Mesothelial cell of epicardium (in vitro differentiated cells): Measurements from ENCODE around the gene SLC2A11. TPM values are rescaled to one million over a fixed set of nuclear protein-coding genes. Genes with fewer than 3 reads are reported as not detected.

ENCODE experiments used
- DNase-seq, 2 experiments: peaks; one replicate each; pipeline ENCODE4 v3.0.0; 2021; ENCODE audit warnings: low spot score in 2 of 2; ENCODE audit not compliant: unreplicated experiment in 2 of 2
- H3K27ac Mint-ChIP-seq: 2 replicates; pipeline ENCODE4 v1.8.0; 2021; ENCODE audit warnings: mixed read lengths
- H3K27me3 Mint-ChIP-seq: 2 replicates; pipeline ENCODE4 v1.8.0; 2021; ENCODE audit warnings: low read depth, mixed read lengths
- H3K36me3 Mint-ChIP-seq: 2 replicates; pipeline ENCODE4 v1.8.0; 2021; ENCODE audit warnings: mixed read lengths
- H3K4me1 Mint-ChIP-seq: 2 replicates; pipeline ENCODE4 v1.8.0; 2021; ENCODE audit warnings: mixed read lengths
- H3K4me3 Mint-ChIP-seq: 2 replicates; pipeline ENCODE4 v1.8.0; 2021; ENCODE audit warnings: mild to moderate bottlenecking, moderate library complexity, mixed read lengths
- H3K9me3 Mint-ChIP-seq: 2 replicates; pipeline ENCODE4 v1.8.0; 2021; ENCODE audit warnings: mixed read lengths
- total RNA-seq: library from RNA; stranded (reverse); gene quantifications from 3 replicates; pipeline ENCODE4 v1.2.1, GENCODE V29; 2021
- TF ChIP-seq, protein P1 (sequence below): fragments of 200-600 bp; sonication (generic); IDR thresholded peaks from one replicate; pipeline ENCODE4 v1.5.0; 2021; ENCODE audit warnings: antibody characterized with exemption; ENCODE audit not compliant: unreplicated experiment

SLC2A11 gene
- total RNA-seq, 1 donor from 2014 or later: 112 TPM

- peaks cover 72% of the 10 kb centered on the region for H3K4me1 Mint-ChIP-seq
- TF ChIP-seq, protein P1, sequence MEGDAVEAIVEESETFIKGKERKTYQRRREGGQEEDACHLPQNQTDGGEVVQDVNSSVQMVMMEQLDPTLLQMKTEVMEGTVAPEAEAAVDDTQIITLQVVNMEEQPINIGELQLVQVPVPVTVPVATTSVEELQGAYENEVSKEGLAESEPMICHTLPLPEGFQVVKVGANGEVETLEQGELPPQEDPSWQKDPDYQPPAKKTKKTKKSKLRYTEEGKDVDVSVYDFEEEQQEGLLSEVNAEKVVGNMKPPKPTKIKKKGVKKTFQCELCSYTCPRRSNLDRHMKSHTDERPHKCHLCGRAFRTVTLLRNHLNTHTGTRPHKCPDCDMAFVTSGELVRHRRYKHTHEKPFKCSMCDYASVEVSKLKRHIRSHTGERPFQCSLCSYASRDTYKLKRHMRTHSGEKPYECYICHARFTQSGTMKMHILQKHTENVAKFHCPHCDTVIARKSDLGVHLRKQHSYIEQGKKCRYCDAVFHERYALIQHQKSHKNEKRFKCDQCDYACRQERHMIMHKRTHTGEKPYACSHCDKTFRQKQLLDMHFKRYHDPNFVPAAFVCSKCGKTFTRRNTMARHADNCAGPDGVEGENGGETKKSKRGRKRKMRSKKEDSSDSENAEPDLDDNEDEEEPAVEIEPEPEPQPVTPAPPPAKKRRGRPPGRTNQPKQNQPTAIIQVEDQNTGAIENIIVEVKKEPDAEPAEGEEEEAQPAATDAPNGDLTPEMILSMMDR: no peak
- no peaks in the 10 kb centered on the region for H3K36me3 Mint-ChIP-seq
- H3K4me3 Mint-ChIP-seq: peak overlapping the region; percentile 8
- H3K9me3 Mint-ChIP-seq: no peaks in the 10 kb centered on the region
- H3K27ac Mint-ChIP-seq: peak overlapping the region; percentile 87
- peak in 1 of 2 experiments; percentile 58 for DNase-seq
- peaks cover 2% of the 10 kb centered on the region for H3K27me3 Mint-ChIP-seq
Measured at GRCh38 chr22:23841736-23842445, 15.8 kb upstream of the SLC2A11 start.

DNA sequence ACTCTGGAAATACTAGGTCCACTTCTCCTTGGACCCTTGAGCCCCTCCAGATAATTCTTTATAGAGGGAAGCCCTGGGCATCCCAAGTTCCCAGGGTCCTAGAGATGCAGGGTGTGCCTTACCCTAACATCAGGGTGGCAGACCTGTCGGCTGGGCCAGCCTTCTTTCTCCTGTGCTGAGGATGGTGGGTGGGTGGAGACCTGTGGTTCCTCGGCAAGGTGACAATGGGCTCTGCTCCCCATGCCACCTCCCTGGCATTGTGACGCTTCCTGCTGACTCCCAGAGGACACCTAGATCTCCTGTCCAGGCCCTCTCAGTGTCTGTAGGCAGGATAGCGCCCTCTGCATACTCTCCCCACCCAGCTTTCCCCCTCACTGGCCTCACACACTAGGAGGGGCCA lies 15.1 kb upstream of the SLC2A11 start:
- H3K9me3 Mint-ChIP-seq: no peaks in the 10 kb centered on the region
- H3K27me3 Mint-ChIP-seq: peaks cover 2% of the 10 kb centered on the region
- peak overlapping the region; percentile 87 for H3K27ac Mint-ChIP-seq
- H3K4me3 Mint-ChIP-seq: no peak overlapping the region
- TF ChIP-seq, protein P1: no peak
- H3K36me3 Mint-ChIP-seq: no peaks in the 10 kb centered on the region
- DNase-seq: no peak
- peaks cover 68% of the 10 kb centered on the region for H3K4me1 Mint-ChIP-seq

DNA sequence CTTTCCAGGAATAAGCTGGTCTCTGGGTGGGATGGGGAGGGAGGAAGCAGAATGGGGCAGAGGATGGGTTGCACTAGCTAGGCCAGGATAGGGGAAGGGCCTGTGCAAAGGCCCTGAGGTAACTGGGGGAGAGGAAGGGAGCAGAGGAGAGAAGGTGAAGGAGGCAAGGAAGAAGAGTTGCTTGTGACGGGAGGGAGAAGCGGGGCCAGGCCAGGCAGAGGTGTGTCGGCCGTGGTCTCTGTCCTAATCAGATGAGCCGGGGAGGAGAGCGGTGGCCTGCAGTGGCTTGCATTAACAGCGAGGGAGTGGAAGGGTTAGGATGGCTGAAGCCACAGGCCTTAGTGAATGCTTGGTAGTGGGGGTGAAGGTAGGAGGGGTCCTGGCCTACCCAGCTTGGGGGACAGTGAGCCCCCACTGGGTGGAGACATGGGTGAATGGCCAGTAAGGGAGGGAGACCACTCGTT lies 12.9 kb upstream of the SLC2A11 start:
- Mint-ChIP-seq H3K4me3 (no peak overlapping the region), H3K9me3 (no peaks in the 10 kb centered on the region), H3K36me3 (no peaks in the 10 kb centered on the region), H3K4me1 (peaks cover 62% of the 10 kb centered on the region), H3K27ac (peak overlapping the region; percentile 90), H3K27me3 (no peaks in the 10 kb centered on the region)
- TF ChIP-seq, protein P1: no peak
- DNase-seq: no peak

GRCh38 chr22:23845265-23846080 lies 12.2 kb upstream of the SLC2A11 start:
- no peak for DNase-seq
- H3K4me3 Mint-ChIP-seq: no peak overlapping the region
- H3K9me3 Mint-ChIP-seq: no peaks in the 10 kb centered on the region
- H3K27ac Mint-ChIP-seq: peak overlapping the region; percentile 90
- TF ChIP-seq, protein P1: no peak
- H3K27me3 Mint-ChIP-seq: no peaks in the 10 kb centered on the region
- H3K4me1 Mint-ChIP-seq: peaks cover 65% of the 10 kb centered on the region
- no peaks in the 10 kb centered on the region for H3K36me3 Mint-ChIP-seq

DNA sequence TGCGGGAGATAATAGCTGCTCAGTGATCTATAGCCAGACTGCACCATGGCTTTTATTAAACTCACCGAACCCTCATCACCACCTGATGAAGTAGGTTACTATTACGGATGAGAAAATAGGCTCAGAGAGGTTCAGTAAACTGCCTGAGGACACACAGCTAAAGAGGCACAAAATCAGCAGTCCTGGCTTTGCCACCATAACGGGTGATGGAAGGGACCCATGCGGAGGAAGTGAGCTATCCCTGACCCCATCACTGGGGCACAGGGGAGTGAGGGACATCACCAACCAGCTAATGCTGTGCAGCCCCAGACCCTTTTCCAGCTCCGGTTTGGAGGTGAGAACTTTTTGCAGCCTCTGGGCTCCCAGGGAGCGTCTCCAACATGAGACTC lies 11.6 kb upstream of the SLC2A11 start:
- Mint-ChIP-seq H3K27ac (peak overlapping the region; percentile 90), H3K4me3 (no peak overlapping the region), H3K27me3 (no peaks in the 10 kb centered on the region), H3K9me3 (no peaks in the 10 kb centered on the region), H3K4me1 (peaks cover 60% of the 10 kb centered on the region), H3K36me3 (no peaks in the 10 kb centered on the region)
- TF ChIP-seq, protein P1: no peak
- no peak for DNase-seq
